Left ventricle myocardium superior (tissue), 1 donor: Measurements from ENCODE around the gene KLF13. TPM values are rescaled to one million over a fixed set of nuclear protein-coding genes. Genes with fewer than 3 reads are reported as not detected.

Experiments used
- ATAC-seq: fragments of 200-7000 bp; cut with Tn5 transposase; one replicate; pipeline ENCODE4 v1.9.1; 2020; ENCODE audit warnings: mild to moderate bottlenecking, moderate library complexity
- DNase-seq: peaks from one replicate; pipeline ENCODE4 v3.0.0-alpha.2; 2020
- intact Hi-C: fragments of 100-400 bp; cut with micrococcal nuclease; formaldehyde crosslinking; loops from one replicate; pipeline ENCODE4 v1.11.0; 2022
- total RNA-seq: library from RNA; stranded (reverse); fragmentation: NEBNext Ultra II Directional; extraction: Animal tissue kit (Norgen Biotek cat#: 25700); gene quantifications from one replicate; pipeline ENCODE4 v1.2.1, GENCODE V29; 2021
- donor health status: DM: no; HTN: yes; CAD: no; lungs with severe emphysema.

KLF13 gene
- total RNA-seq, 1 donor from 2014 or later, result 85.3 TPM

GRCh38 chr15:31402511-31403056 is 75.9 kb downstream of the KLF13 start:
- DNase-seq (peak; percentile 81), ATAC-seq (peak; percentile 86)
- intact Hi-C loops, result no loop called here

DNA sequence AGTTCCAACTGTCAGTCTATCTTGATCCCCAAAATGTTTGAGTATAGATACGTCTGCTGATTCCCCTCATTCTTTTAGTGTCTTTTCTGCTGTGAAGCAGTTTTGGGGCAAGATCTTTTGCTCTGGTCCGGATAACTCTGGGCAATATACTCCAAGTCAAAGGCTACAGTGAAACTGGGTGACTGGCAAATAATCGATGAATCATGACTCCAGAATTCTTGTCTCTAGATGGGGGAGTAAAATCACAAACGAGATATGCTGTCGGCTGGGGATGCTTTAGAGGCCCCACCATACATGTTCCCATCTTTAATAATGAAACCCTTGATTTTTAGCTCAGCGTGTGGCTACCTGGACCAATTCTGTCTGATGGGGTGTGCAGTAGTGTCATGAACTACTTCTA is 76.5 kb downstream of the KLF13 start:
- intact Hi-C loops, result no loop called here
- no peak for DNase-seq
- ATAC-seq, result no peak

DNA sequence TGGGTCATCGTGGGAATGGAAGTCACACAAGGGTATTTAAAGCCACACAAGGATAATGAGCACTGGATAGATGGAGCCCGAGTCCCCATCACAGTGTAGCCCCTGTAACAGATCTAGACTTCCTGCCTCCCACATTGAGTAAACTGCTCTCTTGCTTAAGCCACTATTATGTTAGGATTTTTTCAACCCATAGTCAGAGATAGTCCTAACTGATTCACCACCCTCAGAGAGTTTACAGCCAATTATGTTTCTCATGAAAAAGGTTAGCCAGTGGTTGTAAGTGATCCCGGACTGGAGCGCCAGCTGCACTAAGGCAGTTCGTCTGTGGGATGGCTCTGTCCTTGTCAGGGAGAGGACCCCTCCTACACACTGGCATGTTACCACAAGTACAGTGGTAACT is 77.0 kb downstream of the KLF13 start:
- no peak for ATAC-seq
- intact Hi-C loops, result no loop called here
- DNase-seq, result no peak

DNA sequence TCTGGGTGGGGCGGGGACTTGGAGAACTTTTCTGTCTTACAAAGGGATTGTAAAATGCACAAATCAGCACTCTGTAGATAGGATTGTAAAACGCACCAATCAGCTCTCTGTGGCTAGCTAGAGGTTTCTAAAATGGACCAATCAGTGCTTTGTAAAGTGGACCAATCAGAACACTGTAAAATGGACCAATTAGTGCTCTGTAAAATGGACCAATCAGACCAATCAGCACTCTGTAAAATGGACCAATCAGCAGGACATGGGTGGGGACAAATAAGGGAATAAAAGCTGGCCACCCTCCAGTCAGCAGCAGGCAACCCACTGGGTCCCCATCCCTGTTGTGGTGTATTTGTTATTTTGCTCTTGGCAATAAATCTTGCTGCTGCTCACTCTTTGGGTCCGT is 77.7 kb downstream of the KLF13 start:
- ATAC-seq, result no peak
- no peak for DNase-seq
- intact Hi-C loops, result no loop called here

DNA sequence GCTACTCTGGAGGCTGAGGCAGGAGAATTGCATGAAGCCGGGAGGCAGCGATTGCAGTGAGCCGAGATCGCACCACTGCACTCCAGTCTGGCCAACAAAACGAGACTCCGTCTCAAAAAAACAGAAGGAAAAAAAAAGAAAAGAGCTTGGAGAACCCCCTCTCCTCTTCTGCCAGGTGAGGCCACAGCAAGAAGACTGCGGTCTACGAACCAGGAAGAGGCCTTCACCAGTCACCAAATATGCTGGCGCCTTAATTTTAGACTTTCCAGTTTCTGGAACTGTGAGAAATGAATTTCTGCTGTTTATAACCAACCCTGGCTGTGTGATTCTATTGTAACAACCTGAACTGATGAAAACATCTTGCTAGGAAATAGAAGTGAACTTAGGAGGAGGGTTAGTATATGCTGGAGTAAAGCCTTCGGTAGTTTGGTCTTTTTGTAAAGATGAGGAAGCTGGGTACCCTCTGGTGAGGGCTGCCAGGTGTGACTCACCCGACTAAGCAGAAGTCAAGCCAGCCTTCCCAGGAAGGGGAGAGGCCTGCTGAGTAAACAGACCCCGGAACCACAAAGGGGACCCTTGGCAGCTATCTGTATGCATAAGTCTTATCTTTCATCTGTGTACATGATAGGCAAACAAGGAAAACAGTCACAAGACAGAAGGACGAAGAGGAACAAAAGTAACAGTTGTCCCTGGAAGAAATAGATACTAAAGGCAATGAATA is 78.7 kb downstream of the KLF13 start:
- no peak for DNase-seq

DNA sequence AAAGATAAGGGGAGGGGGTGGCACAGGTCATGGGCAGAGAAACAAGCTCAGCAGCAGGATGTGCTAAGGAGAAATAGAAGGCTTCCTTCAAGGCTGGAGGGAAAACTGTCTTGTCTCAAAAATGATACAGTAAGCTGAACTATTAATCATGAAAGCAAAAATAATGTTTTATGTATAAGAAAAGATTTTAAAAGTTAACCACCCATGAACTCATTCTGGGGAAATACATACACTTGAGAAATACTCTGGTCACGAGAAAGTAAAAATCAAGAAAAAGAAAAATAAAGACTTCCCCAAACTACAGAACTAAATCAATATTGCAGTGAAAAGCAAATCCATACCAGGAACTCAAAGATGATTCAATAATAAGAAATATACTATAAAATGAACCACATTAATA is 80.7 kb downstream of the KLF13 start:
- ATAC-seq (no peak), DNase-seq (no peak)
- intact Hi-C loops, result no loop called here

More for the DNA sequence above, 78.7 kb downstream of the KLF13 start:
- no peak for ATAC-seq
- intact Hi-C loops, result no loop called here

DNA sequence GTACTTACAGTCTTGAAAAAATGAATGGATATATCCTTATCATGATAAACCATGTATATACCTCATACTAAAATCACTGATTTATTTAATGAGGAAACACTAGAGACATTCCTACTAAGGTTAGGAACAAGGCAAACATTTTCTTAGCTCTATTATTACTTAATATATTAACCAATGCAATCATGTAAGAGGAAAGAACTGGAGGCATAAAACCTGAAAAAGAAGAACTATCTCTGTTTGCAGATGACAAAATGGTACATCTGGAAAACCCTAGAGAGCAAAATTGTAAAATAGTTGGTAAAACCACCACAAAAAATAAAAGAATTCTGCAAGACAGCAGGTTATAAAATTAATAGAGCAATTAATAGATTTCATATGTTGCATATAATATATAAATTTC is 81.2 kb downstream of the KLF13 start:
- ATAC-seq, result no peak
- no peak for DNase-seq
- intact Hi-C loops, result no loop called here

DNA sequence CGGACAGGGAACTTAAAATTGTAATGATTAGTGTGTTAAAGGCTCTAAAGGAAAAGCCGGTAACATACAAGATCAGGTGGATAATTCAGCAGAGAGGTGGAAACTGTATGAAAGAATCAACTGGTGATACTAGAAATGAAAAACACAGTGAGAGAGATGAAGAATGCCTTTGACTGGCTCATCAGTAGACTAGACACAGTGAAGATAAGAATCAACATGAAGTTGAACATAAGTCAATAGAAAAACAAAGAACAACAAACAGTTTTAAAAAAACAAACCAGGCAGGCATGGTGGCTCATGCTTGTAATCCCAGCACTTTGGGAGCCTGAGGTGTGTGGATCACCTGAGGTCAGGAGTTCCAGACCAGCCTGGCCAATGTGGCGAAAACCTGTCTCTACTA is 82.1 kb downstream of the KLF13 start:
- DNase-seq (no peak), ATAC-seq (no peak)
- intact Hi-C loops, result no loop called here

- ATAC-seq, result no peak
- DNase-seq, result no peak
- intact Hi-C loops, result no loop called here
Measured at GRCh38 chr15:31409171-31409570, 82.5 kb downstream of the KLF13 start.

DNA sequence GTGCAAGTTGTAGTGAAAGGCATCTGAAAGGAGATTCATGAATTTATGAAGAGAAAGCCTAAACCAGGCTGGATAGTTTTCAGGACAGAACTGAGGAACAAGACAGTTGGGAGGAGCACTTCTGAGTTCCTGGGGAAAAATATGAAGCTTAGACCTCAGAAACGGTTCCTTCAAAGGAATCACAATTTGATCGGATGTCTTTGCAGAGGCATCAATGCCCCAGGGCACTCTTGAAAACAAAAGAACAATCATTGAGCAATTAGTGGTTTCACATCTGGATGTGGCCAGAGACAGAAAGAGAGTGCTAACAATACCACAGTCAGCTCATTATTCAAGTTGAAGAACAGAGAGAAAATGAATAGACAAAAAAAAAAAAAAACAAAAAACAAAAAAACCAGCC is 86.2 kb downstream of the KLF13 start:
- ATAC-seq, result no peak
- no peak for DNase-seq
- intact Hi-C loops, result no loop called here

- ATAC-seq, result no peak
- DNase-seq, result no peak
- intact Hi-C loops, result no loop called here
Measured at GRCh38 chr15:31415201-31415600, 88.6 kb downstream of the KLF13 start.

- intact Hi-C loops, result no loop called here
- DNase-seq (no peak), ATAC-seq (no peak)
Measured at GRCh38 chr15:31419820-31420219, 93.2 kb downstream of the KLF13 start.

DNA sequence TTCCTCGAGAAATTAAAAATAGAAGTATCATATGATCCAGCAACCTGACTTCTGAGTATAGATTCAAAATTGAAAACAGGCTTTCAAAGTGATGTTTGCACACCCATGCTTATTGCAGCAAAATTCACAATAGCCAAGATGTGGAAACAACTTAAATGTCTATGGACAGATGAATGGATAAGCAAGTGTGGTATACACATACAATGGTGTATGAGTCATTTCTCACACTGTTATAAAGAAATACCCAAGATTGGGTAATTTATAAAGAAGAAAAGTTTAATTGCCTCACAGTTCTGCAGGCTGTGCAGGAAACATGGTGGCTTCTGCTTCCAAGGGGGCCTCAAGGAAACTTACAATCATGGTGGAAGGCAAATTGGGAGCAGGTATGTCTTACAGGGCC is 100.8 kb downstream of the KLF13 start:
- ATAC-seq, result no peak
- intact Hi-C loops, result no loop called here
- DNase-seq, result no peak

Other genes starting within 250 kb of the KLF13 start
- not detected for gene TRPM1, start 225.1 kb upstream of the KLF13 start, total RNA-seq